PFSK-1 (cell line): ENCODE data around the gene UCHL3.

Source experiments
- FOXP2 ChIP-seq: optimal IDR thresholded peaks from 2 replicates; pipeline ENCODE3; 2011; ENCODE audit warnings: borderline replicate concordance, control low read depth, inconsistent platforms; ENCODE audit not compliant: insufficient read depth; ENCODE audit errors: extremely low read length, extremely low read depth
- POLR2AphosphoS5 ChIP-seq: IDR thresholded peaks from 2 replicates; pipeline ENCODE4 v1.6.1; 2012; ENCODE audit warnings: low read depth, mild to moderate bottlenecking, control low read depth, low read length, moderate library complexity
- REST ChIP-seq, 2 experiments: IDR thresholded peaks; 2 replicates each; pipeline versions ENCODE4 v1.6.1 to v1.8.0; 2011 to 2012; ENCODE audit warnings: low read depth in 2 of 2, low read length in 2 of 2, control low read depth in 1 of 2, inconsistent platforms in 1 of 2, mild to moderate bottlenecking in 1 of 2, moderate library complexity in 1 of 2; ENCODE audit not compliant: insufficient read depth in 1 of 2
- SIN3A ChIP-seq: IDR thresholded peaks from 2 replicates; pipeline ENCODE4 v1.6.1; 2012; ENCODE audit warnings: mild to moderate bottlenecking, low read length, moderate library complexity, borderline replicate concordance; ENCODE audit not compliant: insufficient read depth
- TAF1 ChIP-seq: IDR thresholded peaks from 2 replicates; pipeline ENCODE4 v1.6.1; 2012; ENCODE audit warnings: low read length, control low read depth, borderline replicate concordance; ENCODE audit not compliant: insufficient read depth

UCHL3 gene

GRCh38 chr13:75617230-75617629, 67.6 kb downstream of the UCHL3 start:
- TF ChIP-seq POLR2AphosphoS5 (no peak), FOXP2 (no peak), REST (IDR thresholded peaks at IDR 0.05; ENCODE audit: insufficient read depth in 1 of 2, low read depth in 2 of 2, low read length in 2 of 2) (no peak), SIN3A (no peak), TAF1 (no peak)

- TF ChIP-seq REST (IDR thresholded peaks at IDR 0.05; ENCODE audit: insufficient read depth in 1 of 2, low read depth in 2 of 2, low read length in 2 of 2) (no peak), TAF1 (no peak), SIN3A (no peak), FOXP2 (no peak), POLR2AphosphoS5 (no peak)
Measured at GRCh38 chr13:75618308-75618707, 68.7 kb downstream of the UCHL3 start.

GRCh38 chr13:75620020-75620419, 70.4 kb downstream of the UCHL3 start:
- TF ChIP-seq FOXP2, result no peak
- no peak for TF ChIP-seq TAF1
- TF ChIP-seq REST (IDR thresholded peaks at IDR 0.05; ENCODE audit: insufficient read depth in 1 of 2, low read depth in 2 of 2, low read length in 2 of 2), result no peak
- TF ChIP-seq POLR2AphosphoS5, result no peak
- TF ChIP-seq SIN3A, result no peak

GRCh38 chr13:75621147-75621546, 71.6 kb downstream of the UCHL3 start:
- TF ChIP-seq SIN3A, result no peak
- TF ChIP-seq FOXP2, result no peak
- TF ChIP-seq TAF1, result no peak
- TF ChIP-seq REST (IDR thresholded peaks at IDR 0.05; ENCODE audit: insufficient read depth in 1 of 2, low read depth in 2 of 2, low read length in 2 of 2), result no peak
- TF ChIP-seq POLR2AphosphoS5, result no peak

GRCh38 chr13:75628801-75629200, 79.2 kb downstream of the UCHL3 start:
- TF ChIP-seq POLR2AphosphoS5, result no peak
